Stomach smooth muscle (tissue), 2 donors: ENCODE measurements around the gene GUCY1B1.

ENCODE experiments used
- H3K27ac ChIP-seq: one replicate; pipeline ENCODE4 v1.7.0; 2013; ENCODE audit warnings: mild to moderate bottlenecking, low read length, inconsistent platforms
- H3K27me3 ChIP-seq, 2 donors: one replicate each; pipeline ENCODE4 v1.7.0; 2013; ENCODE audit warnings: low read length in 2 of 2; ENCODE audit not compliant: insufficient read depth in 2 of 2, control insufficient read depth in 1 of 2
- H3K36me3 ChIP-seq, 2 donors: one replicate each; pipeline ENCODE4 v1.7.0; 2013; ENCODE audit warnings: low read length in 2 of 2; ENCODE audit not compliant: control insufficient read depth in 2 of 2, insufficient read depth in 2 of 2
- H3K4me1 ChIP-seq: one replicate; pipeline ENCODE4 v1.7.0; 2013; ENCODE audit warnings: low read length; ENCODE audit not compliant: control insufficient read depth, insufficient read depth
- H3K4me3 ChIP-seq, 2 donors: one replicate each; pipeline ENCODE4 v1.7.0; 2013; ENCODE audit warnings: low read length in 2 of 2
- H3K9ac ChIP-seq, 2 donors: one replicate each; pipeline ENCODE4 v1.7.0; 2013; ENCODE audit warnings: low read length in 2 of 2, mild to moderate bottlenecking in 1 of 2
- H3K9me3 ChIP-seq, 2 donors: one replicate each; pipeline ENCODE4 v1.7.0; 2013; ENCODE audit warnings: low read length in 2 of 2; ENCODE audit not compliant: control insufficient read depth in 2 of 2
- donor health status: healthy.
- donor health status: Pancreatic carcinoma.

GUCY1B1 gene

GRCh38 chr4:155855897-155856296 lies 97.1 kb downstream of the GUCY1B1 start:
- Histone ChIP-seq H3K36me3 (no peaks in the 10 kb centered on the region), H3K9ac (no peak overlapping the region), H3K4me1 (no peaks in the 10 kb centered on the region), H3K9me3 (no peaks in the 10 kb centered on the region), H3K27ac (no peak overlapping the region), H3K27me3 (no peaks in the 10 kb centered on the region), H3K4me3 (no peak overlapping the region)
